HEK293 (cell line): Measurements from ENCODE around the gene BLVRB.

Experiments
- ATF2 ChIP-seq: fragments of 450-650 bp; formaldehyde crosslinking; IDR thresholded peaks from 2 replicates; pipeline ENCODE4 v1.5.1; 2016; ENCODE audit warnings: missing biosample characterization, missing genetic modification characterization, low read depth
- CTCF ChIP-seq: fragments of 450-650 bp; formaldehyde crosslinking; IDR thresholded peaks from 2 replicates; pipeline ENCODE4 v1.5.1; 2016; ENCODE audit warnings: missing biosample characterization, missing genetic modification characterization
- FEZF1 ChIP-seq: fragments of 450-650 bp; formaldehyde crosslinking; IDR thresholded peaks from 2 replicates; pipeline ENCODE4 v1.5.1; 2016; ENCODE audit warnings: missing biosample characterization, missing genetic modification characterization
- GLIS2 ChIP-seq: fragments of 450-650 bp; formaldehyde crosslinking; IDR thresholded peaks from 2 replicates; pipeline ENCODE4 v1.5.1; 2016; ENCODE audit warnings: missing biosample characterization, missing genetic modification characterization
- HIC1 ChIP-seq: fragments of 450-650 bp; formaldehyde crosslinking; IDR thresholded peaks from 2 replicates; pipeline ENCODE4 v1.5.1; 2016; ENCODE audit warnings: missing biosample characterization, missing genetic modification characterization
- HOXA7 ChIP-seq: sonication (generic); formaldehyde crosslinking; IDR thresholded peaks from 2 replicates; pipeline ENCODE4 v1.8.1; 2022; ENCODE audit warnings: missing genetic modification reagents, borderline replicate concordance
- KLF16 ChIP-seq: fragments of 450-650 bp; formaldehyde crosslinking; IDR thresholded peaks from 2 replicates; pipeline ENCODE4 v1.5.1; 2017; ENCODE audit warnings: missing biosample characterization, missing genetic modification characterization
- OVOL3 ChIP-seq: fragments of 450-650 bp; formaldehyde crosslinking; IDR thresholded peaks from 2 replicates; pipeline ENCODE4 v1.5.1; 2016; ENCODE audit warnings: missing biosample characterization, missing genetic modification characterization
- RBAK ChIP-seq: fragments of 450-650 bp; formaldehyde crosslinking; IDR thresholded peaks from 2 replicates; pipeline ENCODE4 v1.5.1; 2016; ENCODE audit warnings: missing biosample characterization, missing genetic modification characterization
- SP7 ChIP-seq: fragments of 450-650 bp; formaldehyde crosslinking; IDR thresholded peaks from 2 replicates; pipeline ENCODE4 v1.5.1; 2016; ENCODE audit warnings: missing biosample characterization, missing genetic modification characterization
- WT1 ChIP-seq: fragments of 450-650 bp; formaldehyde crosslinking; IDR thresholded peaks from 2 replicates; pipeline ENCODE4 v1.5.1; 2016; ENCODE audit warnings: missing biosample characterization, missing genetic modification characterization
- ZBTB17 ChIP-seq: fragments of 450-650 bp; formaldehyde crosslinking; IDR thresholded peaks from 2 replicates; pipeline ENCODE4 v1.5.1; 2016; ENCODE audit warnings: missing biosample characterization, missing genetic modification characterization
- ZBTB8A ChIP-seq: fragments of 450-650 bp; formaldehyde crosslinking; IDR thresholded peaks from 2 replicates; pipeline ENCODE4 v1.5.1; 2016; ENCODE audit warnings: missing biosample characterization, missing genetic modification characterization
- ZFP37 ChIP-seq: fragments of 450-650 bp; formaldehyde crosslinking; IDR thresholded peaks from 2 replicates; pipeline ENCODE4 v1.5.1; 2016; ENCODE audit warnings: missing biosample characterization, missing genetic modification characterization
- ZFP69B ChIP-seq: fragments of 450-650 bp; formaldehyde crosslinking; IDR thresholded peaks from 2 replicates; pipeline ENCODE4 v1.5.1; 2016; ENCODE audit warnings: missing biosample characterization, missing genetic modification characterization
- ZNF114 ChIP-seq: fragments of 450-650 bp; formaldehyde crosslinking; IDR thresholded peaks from 2 replicates; pipeline ENCODE4 v1.5.0; 2017; ENCODE audit warnings: missing biosample characterization, missing genetic modification characterization
- ZNF121 ChIP-seq: fragments of 450-650 bp; formaldehyde crosslinking; IDR thresholded peaks from 2 replicates; pipeline ENCODE4 v1.5.1; 2016; ENCODE audit warnings: missing biosample characterization, missing genetic modification characterization
- ZNF133 ChIP-seq: fragments of 450-650 bp; formaldehyde crosslinking; IDR thresholded peaks from 2 replicates; pipeline ENCODE4 v1.5.1; 2016; ENCODE audit warnings: missing biosample characterization, missing genetic modification characterization
- ZNF302 ChIP-seq: fragments of 450-650 bp; formaldehyde crosslinking; IDR thresholded peaks from 2 replicates; pipeline ENCODE4 v1.5.1; 2016; ENCODE audit warnings: missing biosample characterization, missing genetic modification characterization, low read depth
- ZNF37A ChIP-seq: fragments of 450-650 bp; IDR thresholded peaks from 2 replicates; pipeline ENCODE4 v1.5.1; 2018; ENCODE audit warnings: missing biosample characterization, missing genetic modification characterization
- ZNF449 ChIP-seq: fragments of 450-650 bp; formaldehyde crosslinking; IDR thresholded peaks from 2 replicates; pipeline ENCODE4 v1.5.1; 2017; ENCODE audit warnings: missing biosample characterization, mild to moderate bottlenecking, missing genetic modification characterization, moderate library complexity
- ZNF488 ChIP-seq: fragments of 450-650 bp; formaldehyde crosslinking; IDR thresholded peaks from 2 replicates; pipeline ENCODE4 v1.5.1; 2016; ENCODE audit warnings: missing biosample characterization, missing genetic modification characterization
- ZNF501 ChIP-seq: fragments of 450-650 bp; formaldehyde crosslinking; IDR thresholded peaks from 2 replicates; pipeline ENCODE4 v1.5.1; 2016; ENCODE audit warnings: missing biosample characterization, missing genetic modification characterization
- ZNF561 ChIP-seq: fragments of 450-650 bp; IDR thresholded peaks from 2 replicates; pipeline ENCODE4 v1.5.1; 2018; ENCODE audit warnings: missing biosample characterization, missing genetic modification characterization, borderline replicate concordance
- ZNF600 ChIP-seq: fragments of 450-650 bp; formaldehyde crosslinking; IDR thresholded peaks from 2 replicates; pipeline ENCODE4 v1.5.1; 2016; ENCODE audit warnings: missing biosample characterization, missing genetic modification characterization
- ZNF654 ChIP-seq: fragments of 450-650 bp; formaldehyde crosslinking; IDR thresholded peaks from 2 replicates; pipeline ENCODE4 v1.5.1; 2016; ENCODE audit warnings: low read depth, missing biosample characterization, missing genetic modification characterization
- ZNF701 ChIP-seq: fragments of 450-650 bp; formaldehyde crosslinking; IDR thresholded peaks from 2 replicates; pipeline ENCODE4 v1.5.1; 2016; ENCODE audit warnings: missing biosample characterization, missing genetic modification characterization
- ZNF704 ChIP-seq: fragments of 450-650 bp; formaldehyde crosslinking; IDR thresholded peaks from 2 replicates; pipeline ENCODE4 v1.5.1; 2016; ENCODE audit warnings: missing biosample characterization, missing genetic modification characterization
- ZNF791 ChIP-seq: fragments of 450-650 bp; formaldehyde crosslinking; IDR thresholded peaks from 2 replicates; pipeline ENCODE4 v1.5.1; 2016; ENCODE audit warnings: missing biosample characterization, missing genetic modification characterization
- ZSCAN4 ChIP-seq: fragments of 450-650 bp; formaldehyde crosslinking; IDR thresholded peaks from 2 replicates; pipeline ENCODE4 v1.5.1; 2017; ENCODE audit warnings: missing biosample characterization, missing genetic modification characterization

The BLVRB gene

GRCh38 chr19:40466219-40466984 is 857 bp upstream of the BLVRB start (continued):
- TF ChIP-seq ZBTB17 (tag by site-specific recombination): no peak
- TF ChIP-seq ZNF600 (tag by site-specific recombination): no peak
- TF ChIP-seq SP7 (tag by site-specific recombination): no peak
- peak; percentile 58; the same call in 1 of the 2 replicates for TF ChIP-seq CTCF (tag by site-specific recombination)
- no peak for TF ChIP-seq ZNF37A (tag by site-specific recombination)
- TF ChIP-seq ZFP69B (tag by site-specific recombination): no peak; the same call in 1 of the 2 replicates
- no peak for TF ChIP-seq ZFP37 (tag by site-specific recombination)
- TF ChIP-seq ZNF121: no peak; the same call in 1 of the 2 replicates
- TF ChIP-seq ZNF302 (tag by site-specific recombination): no peak
- no peak for TF ChIP-seq ZNF704 (tag by site-specific recombination)
- TF ChIP-seq ZNF701: no peak
- TF ChIP-seq FEZF1: no peak
- peak; percentile 77; the same call in 1 of the 2 replicates for TF ChIP-seq ZNF501 (tag by site-specific recombination)
- no peak for TF ChIP-seq ATF2 (tag by site-specific recombination)
- TF ChIP-seq KLF16 (tag by site-specific recombination): no peak
- TF ChIP-seq HOXA7 (CRISPR knock-in tag): no peak
- TF ChIP-seq ZNF791 (tag by site-specific recombination): no peak
- TF ChIP-seq ZNF654 (tag by site-specific recombination): no peak
- TF ChIP-seq GLIS2 (tag by site-specific recombination): no peak; the same call in 1 of the 2 replicates
- TF ChIP-seq ZBTB8A (tag by site-specific recombination): no peak
- TF ChIP-seq ZNF449: no peak
- TF ChIP-seq HIC1: peak; percentile 75
- no peak for TF ChIP-seq ZSCAN4 (tag by site-specific recombination)
- no peak for TF ChIP-seq ZNF114
- no peak for TF ChIP-seq ZNF488 (tag by site-specific recombination)
- TF ChIP-seq ZNF561 (tag by site-specific recombination): no peak
- TF ChIP-seq ZNF133 (tag by site-specific recombination): peak; percentile 30; the same call in 1 of the 2 replicates
- TF ChIP-seq RBAK (tag by site-specific recombination): peak; percentile 53; the same call in 1 of the 2 replicates
- TF ChIP-seq OVOL3 (tag by site-specific recombination): no peak
- TF ChIP-seq WT1 (tag by site-specific recombination): no peak
